DOHH2 (cell line): ENCODE data around the gene CTSK.
"Not testable (repeated sequence)": the region's sequence is repeated elsewhere in the genome, so short reads cannot be mapped to it uniquely, and the experiment has no call there.

Experiments used
- H3F3A ChIP-seq: fragments of 200-600 bp; sonication (generic), shearing (Covaris generic); 2 replicates; pipeline ENCODE4 v1.6.0; 2016; ENCODE audit warnings: antibody characterized with exemption, mild to moderate bottlenecking; ENCODE audit not compliant: control insufficient read depth, insufficient read depth
- H3K27ac ChIP-seq: fragments of 200-600 bp; sonication (generic); 2 replicates; pipeline ENCODE4 v1.5.1; 2014; ENCODE audit warnings: low read depth, mild to moderate bottlenecking, low read length, moderate library complexity
- H3K27me3 ChIP-seq: fragments of 200-600 bp; sonication (generic); 2 replicates; pipeline ENCODE4 v1.6.1; 2014; ENCODE audit warnings: mild to moderate bottlenecking, low read length, mixed read lengths; ENCODE audit not compliant: control insufficient read depth
- H3K36me3 ChIP-seq: fragments of 200-600 bp; sonication (generic); 2 replicates; pipeline ENCODE4 v1.6.1; 2014; ENCODE audit warnings: mild to moderate bottlenecking, low read length, moderate library complexity, mixed read lengths; ENCODE audit not compliant: control insufficient read depth
- H3K4me1 ChIP-seq: fragments of 200-600 bp; sonication (generic); 2 replicates; pipeline ENCODE4 v1.6.1; 2014; ENCODE audit warnings: mild to moderate bottlenecking, low read length, mixed read lengths; ENCODE audit not compliant: control insufficient read depth
- H3K4me2 ChIP-seq: fragments of 200-600 bp; sonication (generic); 2 replicates; pipeline ENCODE4 v1.6.0; 2014; ENCODE audit warnings: mild to moderate bottlenecking, low read length, moderate library complexity
- H3K4me3 ChIP-seq: fragments of 200-600 bp; sonication (generic); 2 replicates; pipeline ENCODE4 v1.5.1; 2014; ENCODE audit warnings: mild to moderate bottlenecking, low read length, mixed read lengths
- H3K79me2 ChIP-seq: fragments of 200-600 bp; sonication (generic); 2 replicates; pipeline ENCODE4 v1.6.1; 2014; ENCODE audit warnings: mild to moderate bottlenecking, low read length, mixed read lengths; ENCODE audit not compliant: control insufficient read depth
- H3K9me2 ChIP-seq: fragments of 200-600 bp; sonication (generic); replicated peaks from 2 replicates; pipeline ENCODE4 v1.6.1; 2014; ENCODE audit warnings: mild to moderate bottlenecking, low read length, mixed read lengths; ENCODE audit not compliant: control insufficient read depth
- H3K9me3 ChIP-seq: fragments of 200-600 bp; sonication (generic); 2 replicates; pipeline ENCODE4 v1.6.1; 2014; ENCODE audit warnings: antibody characterized with exemption, low read length, mixed read lengths; ENCODE audit not compliant: control insufficient read depth, insufficient read depth
- H4K20me1 ChIP-seq: fragments of 200-600 bp; sonication (generic); 2 replicates; pipeline ENCODE4 v1.6.0; 2014; ENCODE audit warnings: low read depth, mild to moderate bottlenecking, antibody characterized with exemption, low read length, moderate library complexity; ENCODE audit not compliant: control insufficient read depth, insufficient read depth
- CTCF ChIP-seq: fragments of 200-600 bp; sonication (generic); IDR thresholded peaks from one replicate; pipeline ENCODE4 v1.5.1; 2014; ENCODE audit warnings: antibody characterized with exemption, mild to moderate bottlenecking, low read depth, low read length; ENCODE audit not compliant: poor library complexity, severe bottlenecking
- EZH2phosphoT487 ChIP-seq: fragments of 200-600 bp; sonication (generic); IDR thresholded peaks from 2 replicates; pipeline ENCODE4 v1.6.1; 2017; ENCODE audit warnings: borderline replicate concordance, mild to moderate bottlenecking, antibody characterized with exemption, low read length, moderate library complexity, mixed read lengths

Gene CTSK

GRCh38 chr1:150796374-150796773, 11.7 kb downstream of the CTSK start:
- no peaks in the 10 kb centered on the region for H3K27me3 ChIP-seq
- no peaks in the 10 kb centered on the region for H3K36me3 ChIP-seq
- H3K27ac ChIP-seq = no peak overlapping the region

GRCh38 chr1:150793778-150794177, 14.3 kb downstream of the CTSK start:
- H3K9me2 ChIP-seq, H3K27ac ChIP-seq, H3K9me3 ChIP-seq, H3K4me3 ChIP-seq, H3F3A ChIP-seq, H3K27me3 ChIP-seq, H3K36me3 ChIP-seq, H3K79me2 ChIP-seq, H4K20me1 ChIP-seq, H3K4me1 ChIP-seq, H3K4me2 ChIP-seq: not testable (repeated sequence)

More at GRCh38 chr1:150796374-150796773, 11.7 kb downstream of the CTSK start:
- Histone ChIP-seq H3K9me2 (no peaks in the 10 kb centered on the region), H3K79me2 (no peaks in the 10 kb centered on the region), H3K4me1 (no peaks in the 10 kb centered on the region), H3K4me2 (no peak overlapping the region), H3F3A (no peaks in the 10 kb centered on the region), H3K4me3 (no peak overlapping the region), H4K20me1 (no peaks in the 10 kb centered on the region), H3K9me3 (no peaks in the 10 kb centered on the region)
- no peak for TF ChIP-seq EZH2phosphoT487
- TF ChIP-seq CTCF = no peak

GRCh38 chr1:150793221-150793620, 14.8 kb downstream of the CTSK start:
- no peaks in the 10 kb centered on the region for H3K27me3 ChIP-seq
- no peak overlapping the region for H3K27ac ChIP-seq
- peaks cover 10% of the 10 kb centered on the region for H3K4me1 ChIP-seq
- H3K4me2 ChIP-seq = no peak overlapping the region
- no peaks in the 10 kb centered on the region for H3K9me3 ChIP-seq
- TF ChIP-seq EZH2phosphoT487 (no peak), CTCF (no peak)
- H3K79me2 ChIP-seq = no peaks in the 10 kb centered on the region
- no peaks in the 10 kb centered on the region for H3F3A ChIP-seq
- H3K9me2 ChIP-seq = no peaks in the 10 kb centered on the region
- H3K4me3 ChIP-seq = no peak overlapping the region
- no peaks in the 10 kb centered on the region for H3K36me3 ChIP-seq
- no peaks in the 10 kb centered on the region for H4K20me1 ChIP-seq

- no peaks in the 10 kb centered on the region for H3K36me3 ChIP-seq
- TF ChIP-seq EZH2phosphoT487 (no peak), CTCF (no peak)
These were observed 16.5 kb downstream of the CTSK start for GRCh38 chr1:150791585-150791984.

More at GRCh38 chr1:150791585-150791984, 16.5 kb downstream of the CTSK start:
- Histone ChIP-seq H4K20me1 (no peaks in the 10 kb centered on the region), H3K27ac (no peak overlapping the region), H3F3A (0 out of 2 replicates have a peak, but pooled peaks cover 2% of the 10 kb centered on the region), H3K4me1 (peaks cover 17% of the 10 kb centered on the region), H3K27me3 (no peaks in the 10 kb centered on the region), H3K9me3 (no peaks in the 10 kb centered on the region), H3K79me2 (no peaks in the 10 kb centered on the region), H3K9me2 (no peaks in the 10 kb centered on the region), H3K4me3 (no peak overlapping the region), H3K4me2 (no peak overlapping the region)
